Mucosa of rectum (tissue), 2 donors: ENCODE results near the gene LYPD3.
A peak's percentile ranks its signal among the peaks of the same experiment; 100 is the strongest.

ENCODE experiments used
- H3K27ac ChIP-seq, 2 donors: one replicate each; pipeline ENCODE4 v1.7.0; 2013; ENCODE audit warnings: inconsistent platforms in 2 of 2, low read depth in 2 of 2, low read length in 2 of 2
- H3K27me3 ChIP-seq, 2 donors: one replicate each; pipeline ENCODE4 v1.7.0; 2013; ENCODE audit warnings: low read length in 2 of 2; ENCODE audit not compliant: control insufficient read depth in 2 of 2, insufficient read depth in 2 of 2
- H3K36me3 ChIP-seq, 2 donors: one replicate each; pipeline ENCODE4 v1.7.0; 2013; ENCODE audit warnings: low read length in 2 of 2; ENCODE audit not compliant: control insufficient read depth in 2 of 2, insufficient read depth in 2 of 2
- H3K4me1 ChIP-seq, 2 donors: one replicate each; pipeline ENCODE4 v1.7.0; 2013; ENCODE audit warnings: low read length in 2 of 2, mild to moderate bottlenecking in 1 of 2; ENCODE audit not compliant: control insufficient read depth in 2 of 2, insufficient read depth in 2 of 2
- H3K4me3 ChIP-seq, 2 donors: one replicate each; pipeline ENCODE4 v1.7.0; 2013; ENCODE audit warnings: low read length in 2 of 2
- H3K9ac ChIP-seq, 2 donors: one replicate each; pipeline ENCODE4 v1.7.0; 2013; ENCODE audit warnings: low read length in 2 of 2, low read depth in 1 of 2, mild to moderate bottlenecking in 1 of 2
- H3K9me3 ChIP-seq, 2 donors: one replicate each; pipeline ENCODE4 v1.7.0; 2013; ENCODE audit warnings: low read length in 2 of 2; ENCODE audit not compliant: control insufficient read depth in 2 of 2
- donor health status: healthy.
- donor health status: Normal muscosa, but diverticular disease.

The LYPD3 gene

GRCh38 chr19:43466793-43467192 is 1.4 kb upstream of the LYPD3 start:
- H3K9ac ChIP-seq = no peak overlapping the region
- H3K27ac ChIP-seq = no peak overlapping the region
- H3K9me3 ChIP-seq = no peaks in the 10 kb centered on the region
- no peaks in the 10 kb centered on the region for H3K36me3 ChIP-seq
- no peaks in the 10 kb centered on the region for H3K27me3 ChIP-seq
- H3K4me1 ChIP-seq = peaks cover 11 to 17% of the 10 kb centered on the region in 2 donors
- no peak overlapping the region for H3K4me3 ChIP-seq

- Histone ChIP-seq H3K27me3 (no peaks in the 10 kb centered on the region), H3K4me3 (peak overlapping the region; percentile 81 to 90), H3K4me1 (peaks cover 11 to 17% of the 10 kb centered on the region in 2 donors), H3K9ac (peak overlapping the region; percentile 65 to 70), H3K36me3 (no peaks in the 10 kb centered on the region), H3K27ac (peak overlapping the region; percentile 85 to 88), H3K9me3 (no peaks in the 10 kb centered on the region)
Measured at GRCh38 chr19:43464134-43464775, 1.2 kb downstream of the LYPD3 start.

- H3K27me3 ChIP-seq = no peaks in the 10 kb centered on the region
- H3K36me3 ChIP-seq = no peaks in the 10 kb centered on the region
- H3K4me3 ChIP-seq = peak overlapping the region; percentile 81 to 90
- peak overlapping the region; percentile 65 to 70 for H3K9ac ChIP-seq
- H3K9me3 ChIP-seq = no peaks in the 10 kb centered on the region
- H3K27ac ChIP-seq = peak overlapping the region; percentile 85 to 88
- peaks cover 9 to 14% of the 10 kb centered on the region in 2 donors for H3K4me1 ChIP-seq
Measured at GRCh38 chr19:43463381-43464133, 1.9 kb downstream of the LYPD3 start.

GRCh38 chr19:43462785-43463380 is 2.5 kb downstream of the LYPD3 start:
- no peaks in the 10 kb centered on the region for H3K9me3 ChIP-seq
- H3K9ac ChIP-seq = peak overlapping the region in 1 of 2 donors; percentile 65
- H3K36me3 ChIP-seq = no peaks in the 10 kb centered on the region
- H3K4me3 ChIP-seq = peak overlapping the region; percentile 76 to 90
- H3K27ac ChIP-seq = peak overlapping the region; percentile 26 to 68
- peaks cover 4 to 14% of the 10 kb centered on the region in 2 donors for H3K4me1 ChIP-seq
- H3K27me3 ChIP-seq = no peaks in the 10 kb centered on the region

GRCh38 chr19:43462383-43462782 is 3.0 kb downstream of the LYPD3 start:
- Histone ChIP-seq H3K9me3 (no peaks in the 10 kb centered on the region), H3K36me3 (no peaks in the 10 kb centered on the region), H3K4me3 (no peak overlapping the region), H3K4me1 (peaks cover 4 to 14% of the 10 kb centered on the region in 2 donors), H3K27ac (no peak overlapping the region), H3K27me3 (no peaks in the 10 kb centered on the region), H3K9ac (no peak overlapping the region)

- Histone ChIP-seq H3K4me1 (peaks cover 4 to 14% of the 10 kb centered on the region in 2 donors), H3K27ac (no peak overlapping the region), H3K4me3 (no peak overlapping the region), H3K27me3 (no peaks in the 10 kb centered on the region), H3K9me3 (no peaks in the 10 kb centered on the region), H3K36me3 (no peaks in the 10 kb centered on the region), H3K9ac (no peak overlapping the region)
Measured at GRCh38 chr19:43461303-43461702, 4.1 kb downstream of the LYPD3 start.

GRCh38 chr19:43460362-43461016 is 4.9 kb downstream of the LYPD3 start:
- H3K36me3 ChIP-seq = no peaks in the 10 kb centered on the region
- no peak overlapping the region for H3K27ac ChIP-seq
- H3K4me1 ChIP-seq = peaks cover 4 to 19% of the 10 kb centered on the region in 2 donors
- no peaks in the 10 kb centered on the region for H3K9me3 ChIP-seq
- H3K4me3 ChIP-seq = no peak overlapping the region
- no peaks in the 10 kb centered on the region for H3K27me3 ChIP-seq
- H3K9ac ChIP-seq = no peak overlapping the region

GRCh38 chr19:43457809-43458208 is 7.6 kb downstream of the LYPD3 start:
- Histone ChIP-seq H3K27ac (no peak overlapping the region), H3K4me1 (peaks cover 0 to 10% of the 10 kb centered on the region in 2 donors), H3K9me3 (no peaks in the 10 kb centered on the region), H3K36me3 (no peaks in the 10 kb centered on the region), H3K9ac (no peak overlapping the region), H3K27me3 (no peaks in the 10 kb centered on the region), H3K4me3 (no peak overlapping the region)

GRCh38 chr19:43455321-43456113 is 9.9 kb downstream of the LYPD3 start:
- H3K4me1 ChIP-seq = peaks cover 0 to 8% of the 10 kb centered on the region in 2 donors
- no peaks in the 10 kb centered on the region for H3K36me3 ChIP-seq
- no peak overlapping the region for H3K27ac ChIP-seq
- H3K9ac ChIP-seq = peak overlapping the region in 1 of 2 donors; percentile 10
- H3K27me3 ChIP-seq = no peaks in the 10 kb centered on the region
- H3K4me3 ChIP-seq = no peak overlapping the region
- H3K9me3 ChIP-seq = no peaks in the 10 kb centered on the region
